ENCODE data around the gene GNAS-AS1.

DNA sequence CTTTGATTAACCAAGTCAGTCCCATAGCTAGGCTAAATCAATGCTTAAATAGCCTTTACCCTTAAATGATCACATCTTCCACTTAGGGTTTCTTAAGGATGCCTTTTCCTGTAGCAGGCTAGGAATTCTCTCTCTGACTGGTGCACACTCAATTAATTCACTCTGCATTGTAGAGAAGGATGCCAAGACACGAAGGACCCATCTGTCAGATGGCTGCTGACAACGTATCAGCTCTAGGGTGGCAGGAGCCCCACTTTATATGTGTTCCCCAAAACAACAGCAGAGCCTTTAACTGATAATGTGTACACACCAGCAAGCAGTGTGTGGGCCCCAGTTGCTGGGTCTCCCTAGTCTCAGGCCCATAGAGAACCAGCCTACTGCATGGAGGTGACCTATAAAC lies 15.1 kb upstream of the GNAS-AS1 start:
- TF ChIP-seq, protein P1, sequence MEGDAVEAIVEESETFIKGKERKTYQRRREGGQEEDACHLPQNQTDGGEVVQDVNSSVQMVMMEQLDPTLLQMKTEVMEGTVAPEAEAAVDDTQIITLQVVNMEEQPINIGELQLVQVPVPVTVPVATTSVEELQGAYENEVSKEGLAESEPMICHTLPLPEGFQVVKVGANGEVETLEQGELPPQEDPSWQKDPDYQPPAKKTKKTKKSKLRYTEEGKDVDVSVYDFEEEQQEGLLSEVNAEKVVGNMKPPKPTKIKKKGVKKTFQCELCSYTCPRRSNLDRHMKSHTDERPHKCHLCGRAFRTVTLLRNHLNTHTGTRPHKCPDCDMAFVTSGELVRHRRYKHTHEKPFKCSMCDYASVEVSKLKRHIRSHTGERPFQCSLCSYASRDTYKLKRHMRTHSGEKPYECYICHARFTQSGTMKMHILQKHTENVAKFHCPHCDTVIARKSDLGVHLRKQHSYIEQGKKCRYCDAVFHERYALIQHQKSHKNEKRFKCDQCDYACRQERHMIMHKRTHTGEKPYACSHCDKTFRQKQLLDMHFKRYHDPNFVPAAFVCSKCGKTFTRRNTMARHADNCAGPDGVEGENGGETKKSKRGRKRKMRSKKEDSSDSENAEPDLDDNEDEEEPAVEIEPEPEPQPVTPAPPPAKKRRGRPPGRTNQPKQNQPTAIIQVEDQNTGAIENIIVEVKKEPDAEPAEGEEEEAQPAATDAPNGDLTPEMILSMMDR (IDR thresholded peaks at IDR 0.05), result no peak
- TF ChIP-seq POLR2A (IDR thresholded peaks at IDR 0.05), result no peak
